HG02870 (cell line): ENCODE data around the gene CLRN1.

Experiments
- ATAC-seq: cut with Tn5 transposase; IDR thresholded peaks from one replicate; pipeline ENCODE4 v1.9.1; 2021; ENCODE audit warnings: mild to moderate bottlenecking, moderate library complexity; ENCODE audit not compliant: unreplicated experiment

CLRN1 gene

GRCh38 chr3:150925751-150926201 is 46.8 kb downstream of the CLRN1 start:
- ATAC-seq: peak; percentile 80

DNA sequence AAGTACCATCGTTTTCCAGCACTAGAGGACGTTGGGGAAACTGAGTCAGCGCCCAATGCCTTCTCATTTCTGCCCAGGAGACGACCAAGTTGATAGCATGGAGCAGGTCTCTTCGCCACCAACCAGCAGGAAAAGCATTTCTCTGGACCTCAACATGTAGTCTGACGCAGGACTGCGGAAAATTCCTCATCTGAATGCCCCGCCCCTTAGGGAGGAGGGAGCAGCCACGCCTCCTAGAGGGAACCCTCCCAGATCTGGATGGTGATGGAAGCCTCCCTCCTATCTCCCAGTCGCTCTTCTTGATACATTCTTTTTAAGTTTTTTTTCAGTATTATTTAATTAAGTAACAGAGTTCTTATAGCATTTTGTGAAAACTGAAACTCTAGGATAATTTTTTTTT is 49.9 kb downstream of the CLRN1 start:
- no peak for ATAC-seq

DNA sequence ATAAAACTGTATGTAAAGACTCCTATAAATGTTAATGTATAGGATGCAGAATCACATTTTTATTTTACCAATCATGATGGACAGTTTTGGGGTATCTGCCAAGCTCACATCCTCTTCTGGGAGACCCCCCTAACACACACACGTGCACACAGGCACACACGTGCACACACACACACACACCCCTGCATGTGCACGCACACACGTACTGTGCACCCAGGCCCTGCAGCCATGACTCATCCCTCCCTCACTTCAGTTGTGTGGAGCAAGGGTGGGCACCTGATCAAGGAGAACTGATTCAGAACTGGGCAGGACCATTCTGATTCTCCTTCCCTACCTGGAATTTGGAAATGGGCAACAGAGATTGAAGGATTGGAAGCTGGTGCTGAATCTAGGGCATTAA is 51.3 kb downstream of the CLRN1 start:
- no peak for ATAC-seq

- no peak for ATAC-seq
Observed at GRCh38 chr3:150920236-150920635, 52.3 kb downstream of the CLRN1 start.

GRCh38 chr3:150917951-150918350 is 54.6 kb downstream of the CLRN1 start:
- no peak for ATAC-seq

GRCh38 chr3:150913133-150913922 is 59.2 kb downstream of the CLRN1 start:
- ATAC-seq: no peak

DNA sequence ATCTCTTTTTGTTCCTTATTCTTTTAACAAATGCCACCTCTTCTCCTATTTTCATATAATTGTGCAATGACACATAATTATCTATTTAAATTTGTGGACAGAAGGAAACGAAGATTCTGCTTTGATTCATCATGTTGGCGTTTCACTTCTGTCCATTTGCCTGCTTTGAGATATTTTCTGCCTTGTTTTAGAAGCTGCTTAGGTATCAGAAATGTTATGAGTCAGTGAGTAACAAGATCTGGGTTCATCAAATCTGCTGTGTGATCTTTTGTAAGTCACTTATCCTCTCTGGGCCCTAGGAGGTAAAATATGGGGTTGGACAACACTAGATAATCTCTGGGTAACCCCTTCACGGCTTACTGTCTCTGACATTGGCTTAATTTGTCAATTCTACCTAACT is 60.0 kb downstream of the CLRN1 start:
- peak; percentile 84 for ATAC-seq

- ATAC-seq: no peak
Observed at GRCh38 chr3:150911771-150912170, 60.8 kb downstream of the CLRN1 start.

- ATAC-seq: no peak
Observed at GRCh38 chr3:150906461-150906860, 66.1 kb downstream of the CLRN1 start.

DNA sequence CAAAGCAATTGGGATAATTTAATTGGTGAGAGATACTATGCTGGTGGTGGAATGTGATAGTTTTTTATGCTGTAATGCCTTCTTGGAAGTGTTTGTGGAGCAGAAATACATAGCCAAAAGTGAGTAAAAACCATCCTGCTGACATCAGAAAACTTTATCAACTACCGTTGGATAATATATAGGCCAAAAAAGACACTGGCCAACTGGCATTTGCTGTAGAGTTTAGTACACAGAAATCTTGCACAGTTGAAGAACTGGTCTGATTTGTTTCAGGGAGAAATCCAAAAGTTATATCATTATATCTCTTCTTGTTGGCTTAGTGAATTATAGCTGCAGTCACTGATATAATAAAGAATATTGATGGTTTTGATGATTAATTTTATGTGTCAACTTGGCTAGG is 66.8 kb downstream of the CLRN1 start:
- no peak for ATAC-seq

GRCh38 chr3:150905339-150905738 is 67.2 kb downstream of the CLRN1 start, which contains the start of gene MINDY4B:
Gene MINDY4B, minus strand, starts transcription at chr3:150905439. Its CDS starts 0 bp downstream, at chr3:150905439.
- ATAC-seq: no peak

DNA sequence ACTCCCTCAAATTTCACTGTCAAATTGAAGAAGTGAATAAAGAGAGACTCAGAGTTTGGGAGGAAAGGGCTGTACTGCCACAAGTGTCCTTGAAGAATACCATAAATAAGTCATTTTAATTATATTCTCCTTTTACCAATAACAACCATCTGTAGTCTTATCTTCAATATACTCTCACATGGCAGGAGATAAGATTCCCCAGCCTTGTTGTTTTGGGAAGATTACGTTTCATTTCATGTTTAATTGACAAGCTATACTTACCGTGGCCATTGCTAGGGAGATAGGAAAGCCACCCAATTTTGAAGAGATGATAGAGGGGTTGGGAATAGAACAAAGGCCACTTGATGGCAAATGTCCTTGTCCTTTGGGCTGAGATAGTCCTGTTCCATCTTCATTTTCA is 69.5 kb downstream of the CLRN1 start:
- no peak for ATAC-seq

- ATAC-seq: no peak
Observed at GRCh38 chr3:150901793-150902192, 70.7 kb downstream of the CLRN1 start.

- no peak for ATAC-seq
Observed at GRCh38 chr3:150899141-150899540, 73.4 kb downstream of the CLRN1 start.

- no peak for ATAC-seq
Observed at GRCh38 chr3:150898046-150898754, 74.3 kb downstream of the CLRN1 start.

DNA sequence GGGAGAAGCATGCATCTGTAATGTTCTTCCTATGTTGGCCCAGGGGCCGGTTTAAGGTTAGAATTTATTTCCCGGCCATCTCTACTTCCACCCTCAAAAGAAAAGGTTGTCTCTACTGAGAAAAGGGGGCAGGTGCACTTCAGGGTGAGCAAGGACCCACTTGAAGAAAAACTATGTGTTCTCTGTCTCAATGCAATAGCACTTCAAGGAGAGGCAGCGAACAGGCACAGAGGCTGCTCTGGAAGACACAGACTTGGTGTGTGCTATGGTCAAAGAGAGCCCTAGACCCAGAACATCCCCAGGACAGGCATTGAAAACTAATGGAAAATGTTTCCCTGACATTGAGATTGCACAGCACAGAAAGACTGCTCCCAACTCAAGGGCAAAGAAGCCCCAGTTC is 74.9 kb downstream of the CLRN1 start:
- ATAC-seq: no peak

DNA sequence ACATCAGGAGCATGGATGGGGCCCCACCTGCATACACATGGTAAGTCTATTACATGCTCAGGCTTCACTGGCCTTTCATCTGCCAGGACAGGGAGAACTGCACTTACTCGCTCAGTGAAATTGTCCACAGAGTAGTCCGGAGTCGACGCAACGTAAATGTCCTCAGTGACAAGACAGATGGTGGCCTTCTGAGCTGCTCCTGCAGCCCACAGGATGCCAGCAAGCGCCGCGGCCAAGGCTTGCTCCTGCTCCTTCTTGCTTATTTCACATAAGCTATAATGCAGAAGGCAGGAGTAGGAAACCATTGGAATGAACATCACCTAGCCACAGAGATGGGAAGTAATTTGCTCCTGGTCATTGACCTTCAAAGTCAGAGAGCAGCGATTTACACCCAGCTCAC is 81.7 kb downstream of the CLRN1 start:
- ATAC-seq: no peak

DNA sequence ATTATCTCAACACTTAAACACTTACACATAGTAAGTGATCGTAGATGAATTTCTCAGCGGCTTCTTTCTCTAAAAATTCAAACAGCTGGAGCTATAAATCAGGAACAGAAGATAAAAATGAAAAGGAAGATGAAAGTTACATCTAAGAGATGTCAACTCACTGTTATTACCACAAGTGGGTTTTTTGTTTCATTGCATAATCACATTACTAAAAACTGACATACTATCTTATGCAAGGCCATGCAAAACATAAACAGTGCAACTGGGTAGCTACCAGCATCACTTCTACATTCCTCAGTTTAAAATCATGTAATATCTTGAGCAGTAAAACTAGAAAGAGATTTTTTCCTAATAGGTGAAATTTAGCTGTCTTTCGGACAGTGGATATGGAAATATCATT is 82.2 kb downstream of the CLRN1 start:
- ATAC-seq: no peak

GRCh38 chr3:150889106-150889505 is 83.4 kb downstream of the CLRN1 start:
- ATAC-seq: no peak

GRCh38 chr3:150887031-150887430 is 85.5 kb downstream of the CLRN1 start:
- ATAC-seq: no peak

DNA sequence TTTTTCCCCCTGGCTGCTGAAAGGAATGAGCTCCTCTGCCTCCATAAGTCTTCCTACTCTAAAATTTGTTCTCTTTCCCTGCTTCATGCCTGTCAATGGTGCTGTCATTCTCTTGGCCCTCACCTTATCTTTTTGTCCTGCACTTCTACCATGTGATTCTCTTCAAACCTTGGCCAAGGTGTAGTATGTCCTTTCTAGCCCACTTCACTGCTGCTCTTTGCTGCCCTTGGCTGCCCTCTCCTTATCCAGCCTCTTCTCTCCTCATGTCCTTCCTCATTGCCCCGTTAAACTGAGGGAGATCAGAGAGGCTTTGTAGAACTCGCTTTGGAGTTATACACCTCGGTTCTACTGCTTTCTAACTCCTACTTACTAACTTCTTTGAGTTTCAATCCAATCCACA is 87.0 kb downstream of the CLRN1 start:
- no peak for ATAC-seq

GRCh38 chr3:150878996-150879575 is 93.4 kb downstream of the CLRN1 start:
- ATAC-seq: no peak
